IMR-90 (cell line): Measurements from ENCODE around the gene PIK3C3. TPM values are rescaled to one million over a fixed set of nuclear protein-coding genes. Genes with fewer than 3 reads are reported as not detected.

Experiments
- ATAC-seq: fragments of 200-7000 bp; cut with Tn5 transposase; 2 replicates; pipeline ENCODE4 v1.9.1; 2020; ENCODE audit warnings: low read depth, mild to moderate bottlenecking, moderate library complexity
- BruUV-seq: library from RNA; stranded (reverse); fragments of 400-500 nt; replicated peaks from 2 replicates; lab custom pipeline; 2021; lab: Mats Ljungman, UMichigan
- CTCF ChIA-PET: fragments of 300-600 bp; formaldehyde crosslinking; extraction: SDS; loops from one replicate; lab custom pipeline; 2021; ENCODE audit warnings: antibody characterized with exemption; lab: Yijun Ruan, JAX
- POLR2A ChIA-PET: fragments of 300-600 bp; sonication (Branson Sonifier 250); formaldehyde crosslinking; loops from one replicate; lab custom pipeline; 2022; ENCODE audit warnings: antibody characterized with exemption; ENCODE audit not compliant: unreplicated experiment; lab: Charles Lee
- DNase-seq: peaks from one replicate; pipeline ENCODE4 v3.0.0; 2013
- H2AFZ ChIP-seq: replicated peaks from 2 replicates; pipeline ENCODE3; 2013; ENCODE audit warnings: low read length, mild to moderate bottlenecking; ENCODE audit not compliant: poor library complexity
- H2AK5ac ChIP-seq: 2 replicates; pipeline ENCODE4 v1.6.1; 2013; ENCODE audit warnings: low read depth, low read length, inconsistent platforms
- H2AK9ac ChIP-seq: replicated peaks from 2 replicates; pipeline ENCODE3; 2013; ENCODE audit warnings: mild to moderate bottlenecking, low read depth, low read length, moderate library complexity; ENCODE audit not compliant: poor library complexity
- H2BK120ac ChIP-seq: 2 replicates; pipeline ENCODE4 v1.6.1; 2013; ENCODE audit warnings: low read depth, low read length, inconsistent platforms
- H2BK15ac ChIP-seq: 3 replicates; pipeline ENCODE4 v1.6.1; 2013; ENCODE audit warnings: low read depth, low read length, inconsistent platforms
- H2BK20ac ChIP-seq: 2 replicates; pipeline ENCODE4 v1.6.1; 2013; ENCODE audit warnings: low read depth, mild to moderate bottlenecking, inconsistent platforms, low read length, moderate library complexity
- H2BK5ac ChIP-seq: 2 replicates; pipeline ENCODE4 v1.6.1; 2013; ENCODE audit warnings: mild to moderate bottlenecking, low read depth, low read length, inconsistent platforms; ENCODE audit not compliant: poor library complexity, severe bottlenecking
- H3K14ac ChIP-seq: replicated peaks from 2 replicates; pipeline ENCODE4 v1.6.1; 2013; ENCODE audit warnings: low read depth, low read length, inconsistent platforms
- H3K18ac ChIP-seq: 2 replicates; pipeline ENCODE4 v1.6.1; 2013; ENCODE audit warnings: low read depth, low read length, control low read depth
- H3K23ac ChIP-seq: 2 replicates; pipeline ENCODE4 v1.6.1; 2013; ENCODE audit warnings: low read depth, low read length, inconsistent platforms
- H3K27ac ChIP-seq: 2 replicates; pipeline ENCODE4 v1.5.1; 2013; ENCODE audit warnings: mild to moderate bottlenecking, control low read depth, low read length; ENCODE audit not compliant: insufficient read depth
- H3K27me3 ChIP-seq: 2 replicates; pipeline ENCODE4 v1.6.1; 2013; ENCODE audit warnings: low read length; ENCODE audit not compliant: control insufficient read depth, insufficient read depth
- H3K36me3 ChIP-seq: 2 replicates; pipeline ENCODE4 v1.6.1; 2013; ENCODE audit warnings: low read length, mixed read lengths; ENCODE audit not compliant: control insufficient read depth, insufficient read depth
- H3K4ac ChIP-seq: 2 replicates; pipeline ENCODE4 v1.6.1; 2013; ENCODE audit warnings: low read depth, low read length, inconsistent platforms
- H3K4me1 ChIP-seq: 2 replicates; pipeline ENCODE4 v1.6.1; 2013; ENCODE audit warnings: low read length, mixed read lengths; ENCODE audit not compliant: control insufficient read depth, insufficient read depth
- H3K4me2 ChIP-seq: 2 replicates; pipeline ENCODE4 v1.6.1; 2013; ENCODE audit warnings: low read depth, mild to moderate bottlenecking, control low read depth, low read length, moderate library complexity
- H3K4me3 ChIP-seq: 2 replicates; pipeline ENCODE4 v1.5.1; 2013; ENCODE audit warnings: low read depth, mild to moderate bottlenecking, control low read depth, low read length, moderate library complexity; ENCODE audit not compliant: insufficient read depth
- H3K56ac ChIP-seq: 2 replicates; pipeline ENCODE4 v1.6.1; 2013; ENCODE audit warnings: low read length, inconsistent platforms; ENCODE audit not compliant: insufficient read depth; ENCODE audit errors: extremely low read depth
- H3K79me1 ChIP-seq, 2 experiments: 2 replicates each; pipeline ENCODE4 v1.6.1; 2013; ENCODE audit warnings: low read length in 2 of 2, inconsistent platforms in 1 of 2, low read depth in 1 of 2
- H3K9ac ChIP-seq: 2 replicates; pipeline ENCODE4 v1.6.1; 2013; ENCODE audit warnings: low read depth, low read length, control low read depth
- H3K9me1 ChIP-seq: 2 replicates; pipeline ENCODE4 v1.6.1; 2013; ENCODE audit warnings: low read length, inconsistent platforms; ENCODE audit not compliant: insufficient read depth
- H3K9me3 ChIP-seq: 2 replicates; pipeline ENCODE4 v1.6.1; 2013; ENCODE audit warnings: low read length; ENCODE audit not compliant: control insufficient read depth, insufficient read depth
- H4K20me1 ChIP-seq: 2 replicates; pipeline ENCODE4 v1.6.1; 2013; ENCODE audit warnings: low read length, inconsistent platforms; ENCODE audit not compliant: insufficient read depth
- H4K5ac ChIP-seq: 2 replicates; pipeline ENCODE4 v1.6.1; 2013; ENCODE audit warnings: mild to moderate bottlenecking, low read depth, low read length, control low read depth
- H4K8ac ChIP-seq, 2 experiments: 2 replicates each; pipeline ENCODE4 v1.6.1; 2013; ENCODE audit warnings: low read depth in 2 of 2, low read length in 2 of 2, control low read depth in 1 of 2, inconsistent platforms in 1 of 2
- H4K91ac ChIP-seq: 2 replicates; pipeline ENCODE4 v1.6.1; 2013; ENCODE audit warnings: low read depth, low read length, inconsistent platforms; ENCODE audit not compliant: insufficient read depth
- BHLHE40 ChIP-seq: fragments of 150-350 bp; IDR thresholded peaks from 2 replicates; pipeline ENCODE4 v1.6.1; 2016; ENCODE audit warnings: mild to moderate bottlenecking, low read depth, low read length
- CEBPB ChIP-seq: IDR thresholded peaks from 2 replicates; pipeline ENCODE4 v1.6.1; 2012; ENCODE audit warnings: low read depth, low read length, improper control_type of control experiment
- CHD1 ChIP-seq: IDR thresholded peaks from 2 replicates; pipeline ENCODE4 v1.6.1; 2012; ENCODE audit warnings: low read depth, low read length, improper control_type of control experiment
- CTCF ChIP-seq: conservative IDR thresholded peaks from 2 replicates; pipeline ENCODE4 v1.5.1; 2012; ENCODE audit warnings: mild to moderate bottlenecking, low read depth, low read length, improper control_type of control experiment
- FOS ChIP-seq: fragments of 150-350 bp; IDR thresholded peaks from 2 replicates; pipeline ENCODE4 v1.6.1; 2016; ENCODE audit warnings: low read depth, low read length
- MAFK ChIP-seq: IDR thresholded peaks from 2 replicates; pipeline ENCODE4 v1.6.1; 2012; ENCODE audit warnings: low read depth, low read length, improper control_type of control experiment
- MAZ ChIP-seq: IDR thresholded peaks from 2 replicates; pipeline ENCODE4 v1.6.1; 2012; ENCODE audit warnings: low read depth, mild to moderate bottlenecking, low read length, improper control_type of control experiment, moderate library complexity, borderline replicate concordance
- MXI1 ChIP-seq: IDR thresholded peaks from 2 replicates; pipeline ENCODE4 v1.6.1; 2012; ENCODE audit warnings: low read depth, mild to moderate bottlenecking, low read length, moderate library complexity, borderline replicate concordance
- NFE2L2 ChIP-seq: fragments of 150-350 bp; IDR thresholded peaks from 2 replicates; pipeline ENCODE4 v1.6.1; 2016; ENCODE audit warnings: low read depth, mild to moderate bottlenecking, low read length
- POLR2A ChIP-seq: IDR thresholded peaks from 2 replicates; pipeline ENCODE4 v1.6.1; 2012; ENCODE audit warnings: mild to moderate bottlenecking, low read depth, low read length
- RAD21 ChIP-seq: IDR thresholded peaks from 2 replicates; pipeline ENCODE4 v1.6.1; 2012; ENCODE audit warnings: low read length, improper control_type of control experiment
- RCOR1 ChIP-seq: IDR thresholded peaks from 2 replicates; pipeline ENCODE4 v1.6.1; 2012; ENCODE audit warnings: mild to moderate bottlenecking, low read length, improper control_type of control experiment; ENCODE audit not compliant: insufficient replicate concordance
- RFX5 ChIP-seq: IDR thresholded peaks from 2 replicates; pipeline ENCODE4 v1.8.0; 2012; ENCODE audit warnings: low read depth, mild to moderate bottlenecking, low read length, moderate library complexity
- SMC3 ChIP-seq: fragments of 150-350 bp; IDR thresholded peaks from 2 replicates; pipeline ENCODE4 v1.6.1; 2016; ENCODE audit warnings: low read depth, mild to moderate bottlenecking, antibody characterized with exemption, low read length, moderate library complexity
- USF2 ChIP-seq: fragments of 150-350 bp; IDR thresholded peaks from 2 replicates; pipeline ENCODE4 v1.6.1; 2017; ENCODE audit warnings: mild to moderate bottlenecking, antibody characterized with exemption, low read length, low read depth
- WGBS, 2 experiments: methylation state at CpG; one replicate each; pipeline versions ENCODE4 v1.1.5 to v1.1.7; 2013; ENCODE audit warnings: missing lambda C conversion rate in 2 of 2; ENCODE audit not compliant: insufficient read length in 1 of 2; ENCODE audit errors: extremely low coverage in 2 of 2; 5-methylcytosine and 5-hydroxymethylcytosine counted together
- dilution Hi-C: fragments of 300-500 bp; cut with HindIII; formaldehyde crosslinking; loops from one replicate; pipeline ENCODE4 v1.14.3; 2018; ENCODE audit warnings: low sequenced_read_pairs; ENCODE audit not compliant: unreplicated experiment
- in situ Hi-C: fragments of 300-500 bp; cut with MboI; formaldehyde crosslinking; loops from 3 replicates; pipeline ENCODE4 v1.14.3; 2019; ENCODE audit warnings: low sequenced_read_pairs, inconsistent platforms, mixed read lengths
- intact Hi-C: fragments of 100-400 bp; cut with micrococcal nuclease; formaldehyde crosslinking; loops from 2 replicates; pipeline ENCODE4 v1.10.0; 2022
- polyA plus RNA-seq, 3 experiments: library from polyadenylated mRNA; depleted of rRNA; stranded (reverse); fragments of >200 nt; gene quantifications; 2 replicates each; pipeline ENCODE4 v1.2.3, GENCODE V29; 2012; ENCODE audit warnings: low replicate concordance in 1 of 3
- total RNA-seq: library from RNA; depleted of rRNA; stranded (reverse); fragments of >200 nt; gene quantifications from 2 replicates; pipeline ENCODE4 v1.2.3, GENCODE V29; 2012
- TF ChIP-seq, protein P1 (sequence below): fragments of 150-350 bp; IDR thresholded peaks from 2 replicates; pipeline ENCODE4 v1.6.1; 2016; ENCODE audit warnings: low read depth, mild to moderate bottlenecking, low read length, moderate library complexity, borderline replicate concordance

PIK3C3 gene
- total and polyA plus RNA-seq, 2 of the 4 experiments (the other 2 are of a cell fraction): 41.2 to 57.2 TPM

GRCh38 chr18:42100248-42100647, 145.2 kb downstream of the PIK3C3 start:
- dilution Hi-C loops: no loop called here
- ATAC-seq (no peak), DNase-seq (no peak)
- H2BK20ac ChIP-seq: no peak overlapping the region
- H2AK9ac ChIP-seq: no peak overlapping the region
- H3K9me3 ChIP-seq: no peaks in the 10 kb centered on the region
- no peaks in the 10 kb centered on the region for H3K9me1 ChIP-seq
- H4K8ac ChIP-seq: no peak overlapping the region
- no peak overlapping the region for H3K27ac ChIP-seq
- no peak overlapping the region for H3K14ac ChIP-seq
- H3K56ac ChIP-seq: no peak overlapping the region
- H3K18ac ChIP-seq: no peak overlapping the region
- CTCF ChIA-PET: interaction anchor here (1.4 kb wide), 1 partner anchor 13 kb away, joined by 3 read pairs; no protein-coding TSS in a partner anchor
- H2AK5ac ChIP-seq: no peak overlapping the region
- no peak overlapping the region for H4K91ac ChIP-seq
- H2BK120ac ChIP-seq: no peak overlapping the region
- H4K20me1 ChIP-seq: no peaks in the 10 kb centered on the region
- POLR2A ChIA-PET: no interaction called here
- no peak overlapping the region for H4K5ac ChIP-seq
- H3K4me2 ChIP-seq: no peak overlapping the region
- WGBS, 2 experiments: no CpG with 5 or more reads among the region's 1 CpG
- H3K23ac ChIP-seq: no peak overlapping the region
- H2BK15ac ChIP-seq: no peak overlapping the region
- in situ Hi-C loops: loop anchor here (25.0 kb wide), 1 partner anchor 1487 kb away; no protein-coding TSS in a partner anchor
- H3K4me1 ChIP-seq: no peaks in the 10 kb centered on the region
- H3K4ac ChIP-seq: no peak overlapping the region
- no TSS peak for BruUV-seq
- no peak overlapping the region for H3K9ac ChIP-seq
- H2AFZ ChIP-seq: no peak overlapping the region
- H3K36me3 ChIP-seq: no peaks in the 10 kb centered on the region
- no peaks in the 10 kb centered on the region for H3K27me3 ChIP-seq
- H2BK5ac ChIP-seq: no peak overlapping the region
- intact Hi-C loops: no loop called here
- no peak for TF ChIP-seq SMC3
- TF ChIP-seq, protein P1, sequence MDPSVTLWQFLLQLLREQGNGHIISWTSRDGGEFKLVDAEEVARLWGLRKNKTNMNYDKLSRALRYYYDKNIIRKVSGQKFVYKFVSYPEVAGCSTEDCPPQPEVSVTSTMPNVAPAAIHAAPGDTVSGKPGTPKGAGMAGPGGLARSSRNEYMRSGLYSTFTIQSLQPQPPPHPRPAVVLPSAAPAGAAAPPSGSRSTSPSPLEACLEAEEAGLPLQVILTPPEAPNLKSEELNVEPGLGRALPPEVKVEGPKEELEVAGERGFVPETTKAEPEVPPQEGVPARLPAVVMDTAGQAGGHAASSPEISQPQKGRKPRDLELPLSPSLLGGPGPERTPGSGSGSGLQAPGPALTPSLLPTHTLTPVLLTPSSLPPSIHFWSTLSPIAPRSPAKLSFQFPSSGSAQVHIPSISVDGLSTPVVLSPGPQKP: no peak
- TF ChIP-seq RCOR1: no peak
- no peak for TF ChIP-seq CTCF
- no peak for TF ChIP-seq NFE2L2
- no peak for TF ChIP-seq FOS
- TF ChIP-seq MXI1: no peak
- TF ChIP-seq CHD1: no peak
- TF ChIP-seq POLR2A: no peak
- TF ChIP-seq MAZ: no peak
- TF ChIP-seq RFX5: no peak
- TF ChIP-seq USF2: no peak
- no peak for TF ChIP-seq MAFK
- no peak for TF ChIP-seq RAD21
- TF ChIP-seq BHLHE40: no peak
- no peak for TF ChIP-seq CEBPB
- H3K4me3 ChIP-seq: no peak overlapping the region
- no peaks in the 10 kb centered on the region for H3K79me1 ChIP-seq
